GM19463 (cell line): ENCODE measurements around the gene HSPA12B.
"Not testable (repeated sequence)": the region's sequence is repeated elsewhere in the genome, so short reads cannot be mapped to it uniquely, and the experiment has no call there.

Experiments
- ATAC-seq: cut with Tn5 transposase; IDR thresholded peaks from one replicate; pipeline ENCODE4 v1.9.1; 2021; ENCODE audit warnings: mild to moderate bottlenecking, moderate library complexity; ENCODE audit not compliant: unreplicated experiment

The HSPA12B gene

GRCh38 chr20:3785240-3786125 lies 53.0 kb downstream of the HSPA12B start:
- no peak for ATAC-seq

GRCh38 chr20:3786126-3786484 lies 53.6 kb downstream of the HSPA12B start:
- ATAC-seq, result peak; percentile 11

DNA sequence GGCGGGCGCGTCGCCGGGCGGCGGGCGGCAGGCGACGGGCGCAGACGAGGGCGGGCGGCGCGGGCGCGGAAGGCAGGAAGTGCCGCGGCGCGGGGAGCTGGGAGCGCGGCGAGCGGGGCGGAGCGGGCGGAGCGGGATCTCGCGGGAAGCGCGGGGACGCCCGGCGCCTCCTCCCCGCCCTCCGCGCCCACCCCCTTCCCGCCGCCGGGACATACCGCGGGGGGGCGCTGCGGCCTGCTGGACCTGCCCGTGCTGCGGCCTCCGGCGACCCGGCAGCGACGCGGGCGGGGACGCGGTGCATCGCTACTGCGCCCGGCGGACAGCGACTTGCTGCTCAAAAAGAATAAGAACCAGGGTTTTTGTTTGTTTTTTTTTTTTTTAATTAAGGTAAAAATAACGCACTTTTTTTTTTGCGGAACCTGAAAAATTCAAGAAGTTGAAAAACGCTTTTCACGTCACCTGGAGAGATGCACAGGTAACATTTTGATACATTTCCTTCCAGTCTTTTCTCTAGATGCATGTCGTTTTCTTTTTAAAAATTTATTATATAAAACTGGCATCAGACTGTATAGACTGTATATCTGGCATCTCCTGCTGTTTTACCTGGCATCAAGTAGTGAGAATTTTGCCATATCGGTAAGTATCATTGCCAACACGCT lies 54.3 kb downstream of the HSPA12B start, which contains the start of gene CENPB:
TSS of gene CENPB (minus strand) at position 76 of the 659 bp plus-strand sequence. CDS start 257 bp downstream, outside the sequence.
- peak; percentile 83 for ATAC-seq

DNA sequence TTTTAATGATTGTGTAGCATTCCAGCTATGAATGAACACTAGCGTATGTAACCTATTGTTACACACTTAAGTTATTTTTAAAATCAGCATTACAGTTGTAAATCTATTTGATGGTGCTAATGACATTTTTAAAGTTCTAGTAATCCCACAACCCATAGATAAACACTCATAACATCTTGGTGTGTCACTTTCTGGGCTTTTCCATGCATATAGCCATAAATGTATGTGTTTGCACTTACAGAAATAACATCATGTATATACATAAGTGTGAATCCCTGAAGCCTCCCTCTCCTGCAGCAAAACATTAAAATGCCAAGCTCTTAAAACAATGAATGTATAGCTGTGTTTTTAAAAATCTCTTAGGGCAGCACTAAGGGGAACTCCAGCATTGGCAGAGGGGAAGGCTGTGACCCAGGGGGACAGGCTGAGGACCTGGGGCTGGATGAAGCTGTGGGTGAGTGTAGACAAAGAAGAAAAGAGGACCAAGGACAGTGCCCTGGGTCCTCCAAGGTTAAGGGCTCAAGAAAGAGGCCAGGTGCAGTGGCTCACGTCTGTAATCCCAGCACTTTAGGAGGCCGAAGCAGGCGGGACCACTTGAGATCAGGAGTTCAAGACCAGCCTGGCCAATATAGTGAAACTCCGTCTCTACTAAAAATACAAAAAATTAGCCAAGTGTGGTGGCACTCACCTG lies 55.0 kb downstream of the HSPA12B start:
- ATAC-seq, result no peak

DNA sequence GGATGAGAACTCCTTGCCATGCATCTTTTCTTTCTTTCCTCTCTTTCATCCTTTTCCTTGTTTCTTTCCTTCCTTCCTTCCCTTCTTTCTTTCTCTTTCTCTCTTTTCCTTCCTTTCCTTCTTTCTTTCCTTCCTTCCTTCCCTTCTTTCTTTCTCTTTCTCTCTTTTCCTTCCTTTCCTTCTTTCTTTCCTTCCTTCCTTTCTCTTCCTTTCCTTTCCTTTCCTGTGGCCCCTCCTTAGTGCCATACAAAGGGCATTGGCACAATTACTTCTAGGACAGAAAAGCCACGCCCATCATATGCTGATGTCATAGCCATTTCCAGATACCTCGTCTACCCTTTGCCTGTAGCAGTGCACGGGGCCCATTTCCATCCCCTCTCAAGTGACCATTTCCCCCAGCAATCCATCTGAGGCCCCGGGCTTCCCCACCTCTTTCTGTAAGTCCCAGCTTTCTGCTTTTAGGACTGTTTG lies 56.2 kb downstream of the HSPA12B start:
- ATAC-seq, result no peak

GRCh38 chr20:3789201-3789600 lies 56.7 kb downstream of the HSPA12B start:
- not testable (repeated sequence) for ATAC-seq

DNA sequence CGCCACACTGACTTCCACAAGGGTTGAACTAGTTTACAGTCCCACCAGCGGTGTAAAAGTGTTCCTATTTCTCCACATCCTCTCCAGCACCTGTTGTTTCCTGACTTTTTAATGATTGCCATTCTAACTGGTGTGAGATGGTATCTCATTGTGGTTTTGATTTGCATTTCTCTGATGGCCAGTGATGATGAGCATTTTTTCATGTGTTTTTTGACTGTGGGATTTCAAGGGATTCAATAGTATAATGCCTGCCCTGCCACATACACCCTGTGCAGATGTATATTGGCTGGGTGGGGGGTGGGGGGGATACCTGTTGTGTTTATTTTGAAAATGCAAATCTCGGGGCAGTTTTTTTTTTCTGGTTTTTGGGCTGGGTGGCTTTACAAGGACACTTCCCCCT lies 61.7 kb downstream of the HSPA12B start:
- not testable (repeated sequence) for ATAC-seq

GRCh38 chr20:3794701-3795420 lies 62.4 kb downstream of the HSPA12B start:
- ATAC-seq, result no peak

DNA sequence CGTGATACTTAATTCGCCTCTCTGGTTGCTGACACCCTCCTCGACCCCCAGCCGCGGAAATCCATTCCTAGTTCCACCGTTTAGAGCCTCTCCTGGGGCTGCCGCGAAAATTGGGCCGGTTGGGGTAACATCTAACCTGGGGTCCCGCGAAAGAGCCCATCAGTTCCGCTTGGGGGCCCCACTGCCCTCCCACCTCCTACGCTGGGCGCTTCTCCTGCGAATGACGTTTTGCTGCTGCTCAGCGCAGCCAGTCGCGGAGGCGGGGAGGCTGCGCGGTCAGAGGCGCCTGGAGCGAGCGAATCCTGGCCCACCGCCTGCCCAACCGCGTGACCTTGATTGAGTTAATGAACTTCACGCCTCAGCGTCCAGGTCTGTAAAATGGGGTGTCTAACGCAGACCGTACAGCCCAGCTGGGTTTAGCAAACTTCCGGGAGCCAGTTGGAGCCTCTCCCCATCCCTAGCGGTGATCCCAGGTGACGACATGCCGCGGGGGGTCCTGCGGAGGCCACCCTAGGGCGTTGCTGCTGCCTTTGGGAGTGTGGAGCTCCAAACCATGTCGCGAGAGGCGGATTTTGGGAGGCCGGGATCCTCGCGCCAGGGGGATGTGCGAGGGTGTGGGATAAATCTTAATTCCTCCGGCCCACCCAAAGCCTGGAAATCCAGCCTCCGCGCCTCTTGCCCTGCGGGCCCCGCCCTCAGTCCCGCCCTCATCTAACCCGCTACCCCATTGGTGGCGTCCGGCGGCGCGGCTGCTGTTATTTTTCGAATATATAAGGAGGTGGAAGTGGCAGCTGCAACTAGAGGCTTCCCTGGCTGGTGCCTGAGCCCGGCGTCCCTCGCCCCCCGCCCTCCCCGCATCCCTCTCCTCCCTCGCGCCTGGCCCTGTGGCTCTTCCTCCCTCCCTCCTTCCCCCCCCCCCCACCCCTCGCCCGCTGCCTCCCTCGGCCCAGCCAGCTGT lies 63.3 kb downstream of the HSPA12B start, which contains the start of gene CDC25B:
TSS of gene CDC25B (plus strand) at position 800 of the 958 bp plus-strand sequence. CDS start 222 bp downstream, outside the sequence.
- ATAC-seq, result peak; percentile 57

DNA sequence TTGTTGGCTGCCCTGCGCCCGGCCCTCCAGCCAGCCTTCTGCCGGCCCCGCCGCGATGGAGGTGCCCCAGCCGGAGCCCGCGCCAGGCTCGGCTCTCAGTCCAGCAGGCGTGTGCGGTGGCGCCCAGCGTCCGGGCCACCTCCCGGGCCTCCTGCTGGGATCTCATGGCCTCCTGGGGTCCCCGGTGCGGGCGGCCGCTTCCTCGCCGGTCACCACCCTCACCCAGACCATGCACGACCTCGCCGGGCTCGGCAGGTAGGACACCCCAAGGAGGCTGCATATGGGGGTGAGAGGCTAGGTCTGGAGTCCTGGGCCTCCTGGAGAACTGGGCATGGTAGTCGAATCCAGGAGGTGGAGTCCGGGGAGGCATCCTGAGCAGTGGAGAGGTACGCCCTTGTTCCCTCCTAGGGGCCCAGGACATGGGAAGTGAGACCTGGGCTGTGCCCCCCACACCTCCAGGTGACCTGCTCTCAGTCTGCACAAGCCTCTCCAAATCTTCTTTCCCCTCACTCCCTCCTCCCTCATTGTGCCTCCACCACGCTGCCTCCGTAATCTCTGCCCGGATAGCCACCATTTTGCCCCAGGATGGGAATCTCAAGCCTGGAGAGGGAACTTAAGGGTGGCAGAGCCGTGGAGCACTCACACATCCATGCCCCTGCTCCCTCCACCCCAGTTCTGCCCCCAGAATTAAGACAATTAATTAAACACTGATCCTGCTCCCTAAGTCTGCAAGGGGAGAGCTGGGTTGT lies 64.2 kb downstream of the HSPA12B start:
- ATAC-seq, result no peak

DNA sequence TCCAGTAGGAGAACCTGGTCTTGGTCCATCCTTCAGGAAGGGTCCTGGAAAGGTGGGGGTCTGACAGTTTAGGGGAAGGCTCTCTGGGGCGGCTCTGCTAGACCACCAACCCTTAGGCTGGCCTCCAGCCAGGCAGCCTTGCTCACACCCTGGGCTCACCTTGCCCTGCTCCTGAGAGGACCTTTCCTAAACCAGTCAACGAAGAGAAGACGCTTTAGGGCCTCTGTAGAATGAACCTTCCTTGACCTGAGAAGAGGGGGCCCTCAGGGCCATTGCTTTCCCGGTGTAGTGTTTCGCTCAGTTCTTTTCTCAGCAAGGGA lies 64.7 kb downstream of the HSPA12B start:
- no peak for ATAC-seq

GRCh38 chr20:3797592-3798372 lies 65.3 kb downstream of the HSPA12B start:
- ATAC-seq, result no peak

DNA sequence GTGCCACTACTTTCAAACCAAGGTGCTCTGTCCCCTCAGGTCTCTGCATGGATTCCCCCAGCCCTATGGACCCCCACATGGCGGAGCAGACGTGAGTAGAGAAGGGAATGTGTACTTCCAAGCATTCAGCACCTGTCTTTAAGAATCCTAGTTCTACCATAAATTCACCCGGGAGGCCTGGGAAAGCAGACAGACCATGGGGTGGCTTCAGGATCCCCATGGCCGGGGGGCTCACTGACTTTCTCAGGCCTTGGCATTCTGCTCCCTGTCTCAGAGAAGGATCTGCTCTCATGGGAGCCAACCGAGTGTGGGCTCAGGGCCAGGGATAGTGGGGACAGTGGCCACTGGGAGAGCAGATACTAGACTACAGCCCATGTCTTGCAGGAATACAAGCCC lies 65.9 kb downstream of the HSPA12B start:
- ATAC-seq, result no peak

DNA sequence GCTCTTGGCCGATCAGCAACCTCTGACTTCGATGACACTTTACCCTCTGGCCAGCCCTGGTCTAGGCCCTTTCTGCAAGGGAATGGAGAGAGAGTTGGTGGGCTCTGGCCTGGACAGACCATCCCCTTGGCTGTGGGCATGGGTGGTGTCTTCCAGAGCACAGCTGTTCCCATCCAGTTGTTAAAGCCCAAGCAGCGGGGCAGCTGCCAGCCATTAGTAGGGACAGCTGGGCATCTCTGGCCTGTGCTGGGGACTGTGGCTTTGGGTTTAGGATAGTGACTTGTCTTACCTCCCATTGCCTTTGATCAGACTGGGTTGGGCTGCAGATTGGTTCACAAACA lies 66.4 kb downstream of the HSPA12B start:
- ATAC-seq, result no peak

DNA sequence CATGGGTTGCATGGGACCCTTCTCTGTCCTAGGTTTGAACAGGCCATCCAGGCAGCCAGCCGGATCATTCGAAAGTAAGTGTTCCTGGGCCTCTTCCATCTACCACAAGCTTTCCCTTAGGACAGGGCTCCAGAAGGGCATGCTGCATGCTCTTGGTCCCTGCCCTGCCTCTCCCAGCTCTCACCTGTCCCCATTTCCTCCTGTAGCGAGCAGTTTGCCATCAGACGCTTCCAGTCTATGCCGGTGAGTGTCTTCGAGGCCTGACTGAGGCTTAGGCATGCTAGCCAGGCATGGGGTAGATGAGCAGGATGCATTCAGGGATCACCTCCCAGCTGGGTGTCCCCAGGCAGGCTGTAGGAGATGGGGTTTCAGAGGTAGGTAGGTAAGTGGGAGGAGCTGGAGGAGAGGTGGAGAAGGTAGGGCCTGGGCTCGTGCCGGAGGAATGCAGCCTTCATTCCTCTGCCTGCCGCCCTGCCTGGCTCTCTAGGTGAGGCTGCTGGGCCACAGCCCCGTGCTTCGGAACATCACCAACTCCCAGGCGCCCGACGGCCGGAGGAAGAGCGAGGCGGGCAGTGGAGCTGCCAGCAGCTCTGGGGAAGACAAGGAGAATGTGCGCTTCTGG lies 67.9 kb downstream of the HSPA12B start:
- no peak for ATAC-seq

DNA sequence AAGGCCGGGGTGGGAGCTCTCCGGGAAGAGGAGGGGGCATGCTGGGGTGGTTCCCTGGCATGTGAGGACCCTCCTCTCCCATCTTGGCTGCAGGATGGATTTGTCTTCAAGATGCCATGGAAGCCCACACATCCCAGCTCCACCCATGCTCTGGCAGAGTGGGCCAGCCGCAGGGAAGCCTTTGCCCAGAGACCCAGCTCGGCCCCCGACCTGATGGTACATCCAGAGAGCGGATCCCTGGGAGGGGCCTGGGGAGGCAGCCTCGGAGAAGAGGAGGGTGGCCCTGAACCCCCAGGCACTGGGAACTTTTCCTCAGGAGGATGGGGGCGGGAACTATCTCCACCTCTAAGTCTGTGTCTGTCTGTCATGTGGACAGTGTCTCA lies 68.4 kb downstream of the HSPA12B start:
- no peak for ATAC-seq

GRCh38 chr20:3801299-3801698 lies 68.8 kb downstream of the HSPA12B start:
- no peak for ATAC-seq

- ATAC-seq, result no peak
Measured at GRCh38 chr20:3801846-3802245, 69.4 kb downstream of the HSPA12B start.
